Measurements from ENCODE around the gene FOXO1. TPM values are rescaled to one million over a fixed set of nuclear protein-coding genes. Genes with fewer than 3 reads are reported as not detected.

Gene FOXO1
- total and polyA plus RNA-seq, 2 of the 13 experiments (the other 11 are each of a cell fraction or from before 2014, with no cell fraction given): 8.1 to 13.1 TPM

DNA sequence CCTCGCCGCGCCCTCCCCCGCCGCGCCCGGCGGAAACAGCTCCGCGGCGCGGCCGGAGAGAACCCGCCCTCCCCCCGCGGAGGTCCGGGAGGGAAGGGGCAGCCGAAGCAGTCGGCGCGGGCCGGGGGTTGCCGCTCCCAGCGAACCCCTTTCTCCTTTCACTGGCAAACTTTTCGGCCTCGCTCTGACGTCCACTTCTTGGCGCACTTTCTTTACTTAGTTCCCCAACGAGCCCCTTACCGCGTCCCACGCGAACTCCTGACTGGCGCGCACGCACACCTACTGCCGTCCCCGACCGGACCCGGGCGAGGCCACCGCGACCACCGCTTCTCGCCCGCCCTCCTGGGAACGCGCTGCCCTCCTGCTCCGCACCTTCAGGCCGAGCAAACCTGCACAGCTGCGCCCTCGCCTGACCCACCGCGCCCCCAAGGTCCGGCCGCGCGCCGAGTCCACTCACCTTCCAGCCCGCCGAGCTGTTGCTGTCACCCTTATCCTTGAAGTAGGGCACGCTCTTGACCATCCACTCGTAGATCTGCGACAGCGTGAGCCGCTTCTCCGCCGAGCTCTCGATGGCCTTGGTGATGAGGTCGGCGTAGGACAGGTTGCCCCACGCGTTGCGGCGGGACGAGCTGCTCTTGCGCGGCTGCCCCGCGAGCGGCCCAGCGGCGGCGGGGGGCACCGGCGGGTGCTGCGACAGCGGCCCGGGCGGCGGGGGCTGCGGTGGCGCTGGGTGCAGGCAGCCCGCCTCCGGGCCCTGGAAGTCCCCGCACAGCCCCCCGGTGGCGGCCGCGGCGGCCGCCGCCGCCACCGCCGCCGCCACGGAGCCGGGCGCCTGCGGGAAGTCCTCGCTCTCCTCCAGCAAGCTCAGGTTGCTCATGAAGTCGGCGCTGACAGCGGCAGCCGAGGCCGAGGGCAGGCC, 1.1 kb downstream of the FOXO1 start (continued):
- TF ChIP-seq, protein P1, sequence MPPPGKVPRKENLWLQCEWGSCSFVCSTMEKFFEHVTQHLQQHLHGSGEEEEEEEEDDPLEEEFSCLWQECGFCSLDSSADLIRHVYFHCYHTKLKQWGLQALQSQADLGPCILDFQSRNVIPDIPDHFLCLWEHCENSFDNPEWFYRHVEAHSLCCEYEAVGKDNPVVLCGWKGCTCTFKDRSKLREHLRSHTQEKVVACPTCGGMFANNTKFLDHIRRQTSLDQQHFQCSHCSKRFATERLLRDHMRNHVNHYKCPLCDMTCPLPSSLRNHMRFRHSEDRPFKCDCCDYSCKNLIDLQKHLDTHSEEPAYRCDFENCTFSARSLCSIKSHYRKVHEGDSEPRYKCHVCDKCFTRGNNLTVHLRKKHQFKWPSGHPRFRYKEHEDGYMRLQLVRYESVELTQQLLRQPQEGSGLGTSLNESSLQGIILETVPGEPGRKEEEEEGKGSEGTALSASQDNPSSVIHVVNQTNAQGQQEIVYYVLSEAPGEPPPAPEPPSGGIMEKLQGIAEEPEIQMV (CRISPR knock-in tag; IDR thresholded peaks at IDR 0.05; ENCODE audit: low read depth): no peak
- TF ChIP-seq, protein P2, sequence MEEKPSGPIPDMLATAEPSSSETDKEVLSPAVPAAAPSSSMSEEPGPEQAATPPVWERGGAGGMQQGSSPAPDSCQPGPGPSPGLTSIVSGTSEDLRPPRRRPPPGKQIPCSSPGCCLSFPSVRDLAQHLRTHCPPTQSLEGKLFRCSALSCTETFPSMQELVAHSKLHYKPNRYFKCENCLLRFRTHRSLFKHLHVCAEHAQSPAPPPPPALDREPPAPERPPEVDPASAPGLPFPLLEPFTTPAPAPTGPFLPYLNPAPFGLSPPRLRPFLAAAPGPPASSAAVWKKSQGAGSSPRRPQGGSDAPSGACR (CRISPR knock-in tag; IDR thresholded peaks at IDR 0.05): 0 out of 2 replicates have a peak, but pooled peaks have one; percentile 13
- TF ChIP-seq ZNF20 (CRISPR knock-in tag; IDR thresholded peaks at IDR 0.05) (no peak), ZC3H13 (CRISPR knock-in tag; IDR thresholded peaks at IDR 0.05) (peak; percentile 54; the same call in 1 of the 2 replicates), ZNF883 (CRISPR knock-in tag; IDR thresholded peaks at IDR 0.05; ENCODE audit: not compliant biosample characterization) (peak; percentile 9), ZNF788 (CRISPR knock-in tag; IDR thresholded peaks at IDR 0.05; ENCODE audit: borderline replicate concordance) (peak; percentile 32; the same call in 1 of the 2 replicates), CEBPG (CRISPR knock-in tag; IDR thresholded peaks at IDR 0.05) (no peak), ZNF629 (CRISPR knock-in tag; conservative IDR thresholded peaks at IDR 0.05) (0 out of 2 replicates have a peak, but pooled peaks have one; percentile 5), ZMYM2 (CRISPR knock-in tag; IDR thresholded peaks at IDR 0.05) (no peak), HNRNPL (IDR thresholded peaks at IDR 0.05; ENCODE audit: low read depth, low read length) (0 out of 2 replicates have a peak, but pooled peaks have one; percentile 63), MAFG (CRISPR knock-in tag; IDR thresholded peaks at IDR 0.05) (0 out of 2 replicates have a peak, but pooled peaks have one; percentile 39), ZNF446 (CRISPR knock-in tag; IDR thresholded peaks at IDR 0.05) (no peak), POLR2AphosphoS2 (IDR thresholded peaks at IDR 0.05; ENCODE audit: low read depth, low read length) (no peak), ZNF879 (CRISPR knock-in tag; IDR thresholded peaks at IDR 0.05) (no peak)
- TF ChIP-seq, protein P3, sequence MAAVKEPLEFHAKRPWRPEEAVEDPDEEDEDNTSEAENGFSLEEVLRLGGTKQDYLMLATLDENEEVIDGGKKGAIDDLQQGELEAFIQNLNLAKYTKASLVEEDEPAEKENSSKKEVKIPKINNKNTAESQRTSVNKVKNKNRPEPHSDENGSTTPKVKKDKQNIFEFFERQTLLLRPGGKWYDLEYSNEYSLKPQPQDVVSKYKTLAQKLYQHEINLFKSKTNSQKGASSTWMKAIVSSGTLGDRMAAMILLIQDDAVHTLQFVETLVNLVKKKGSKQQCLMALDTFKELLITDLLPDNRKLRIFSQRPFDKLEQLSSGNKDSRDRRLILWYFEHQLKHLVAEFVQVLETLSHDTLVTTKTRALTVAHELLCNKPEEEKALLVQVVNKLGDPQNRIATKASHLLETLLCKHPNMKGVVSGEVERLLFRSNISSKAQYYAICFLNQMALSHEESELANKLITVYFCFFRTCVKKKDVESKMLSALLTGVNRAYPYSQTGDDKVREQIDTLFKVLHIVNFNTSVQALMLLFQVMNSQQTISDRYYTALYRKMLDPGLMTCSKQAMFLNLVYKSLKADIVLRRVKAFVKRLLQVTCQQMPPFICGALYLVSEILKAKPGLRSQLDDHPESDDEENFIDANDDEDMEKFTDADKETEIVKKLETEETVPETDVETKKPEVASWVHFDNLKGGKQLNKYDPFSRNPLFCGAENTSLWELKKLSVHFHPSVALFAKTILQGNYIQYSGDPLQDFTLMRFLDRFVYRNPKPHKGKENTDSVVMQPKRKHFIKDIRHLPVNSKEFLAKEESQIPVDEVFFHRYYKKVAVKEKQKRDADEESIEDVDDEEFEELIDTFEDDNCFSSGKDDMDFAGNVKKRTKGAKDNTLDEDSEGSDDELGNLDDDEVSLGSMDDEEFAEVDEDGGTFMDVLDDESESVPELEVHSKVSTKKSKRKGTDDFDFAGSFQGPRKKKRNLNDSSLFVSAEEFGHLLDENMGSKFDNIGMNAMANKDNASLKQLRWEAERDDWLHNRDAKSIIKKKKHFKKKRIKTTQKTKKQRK (IDR thresholded peaks at IDR 0.05; ENCODE audit: low read length): no peak
- TF ChIP-seq, protein P4, sequence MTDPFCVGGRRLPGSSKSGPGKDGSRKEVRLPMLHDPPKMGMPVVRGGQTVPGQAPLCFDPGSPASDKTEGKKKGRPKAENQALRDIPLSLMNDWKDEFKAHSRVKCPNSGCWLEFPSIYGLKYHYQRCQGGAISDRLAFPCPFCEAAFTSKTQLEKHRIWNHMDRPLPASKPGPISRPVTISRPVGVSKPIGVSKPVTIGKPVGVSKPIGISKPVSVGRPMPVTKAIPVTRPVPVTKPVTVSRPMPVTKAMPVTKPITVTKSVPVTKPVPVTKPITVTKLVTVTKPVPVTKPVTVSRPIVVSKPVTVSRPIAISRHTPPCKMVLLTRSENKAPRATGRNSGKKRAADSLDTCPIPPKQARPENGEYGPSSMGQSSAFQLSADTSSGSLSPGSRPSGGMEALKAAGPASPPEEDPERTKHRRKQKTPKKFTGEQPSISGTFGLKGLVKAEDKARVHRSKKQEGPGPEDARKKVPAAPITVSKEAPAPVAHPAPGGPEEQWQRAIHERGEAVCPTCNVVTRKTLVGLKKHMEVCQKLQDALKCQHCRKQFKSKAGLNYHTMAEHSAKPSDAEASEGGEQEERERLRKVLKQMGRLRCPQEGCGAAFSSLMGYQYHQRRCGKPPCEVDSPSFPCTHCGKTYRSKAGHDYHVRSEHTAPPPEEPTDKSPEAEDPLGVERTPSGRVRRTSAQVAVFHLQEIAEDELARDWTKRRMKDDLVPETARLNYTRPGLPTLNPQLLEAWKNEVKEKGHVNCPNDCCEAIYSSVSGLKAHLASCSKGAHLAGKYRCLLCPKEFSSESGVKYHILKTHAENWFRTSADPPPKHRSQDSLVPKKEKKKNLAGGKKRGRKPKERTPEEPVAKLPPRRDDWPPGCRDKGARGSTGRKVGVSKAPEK (CRISPR knock-in tag; IDR thresholded peaks at IDR 0.05; ENCODE audit: borderline replicate concordance): peak; percentile 71; the same call in 1 of the 2 replicates
